Thyroid gland (tissue), 4 donors: ENCODE data around the gene CATSPER1.

Experiments used
- CTCF ChIP-seq, 6 experiments: fragments of 200-600 bp in 3 of 6; fragments of 450-650 bp in 3 of 6; sonication (generic) in 3 of 6; IDR thresholded peaks; one replicate each; pipeline ENCODE4 v1.5.1; 2016 to 2019; ENCODE audit warnings: antibody characterized with exemption in 6 of 6, mild to moderate bottlenecking in 2 of 6, inconsistent platforms in 1 of 6, moderate library complexity in 1 of 6
- POLR2A ChIP-seq, 2 donors: fragments of 450-650 bp; IDR thresholded peaks; one replicate each; pipeline ENCODE4 v1.6.1; 2017; ENCODE audit warnings: antibody characterized with exemption in 2 of 2, mild to moderate bottlenecking in 2 of 2, moderate library complexity in 1 of 2

DNA sequence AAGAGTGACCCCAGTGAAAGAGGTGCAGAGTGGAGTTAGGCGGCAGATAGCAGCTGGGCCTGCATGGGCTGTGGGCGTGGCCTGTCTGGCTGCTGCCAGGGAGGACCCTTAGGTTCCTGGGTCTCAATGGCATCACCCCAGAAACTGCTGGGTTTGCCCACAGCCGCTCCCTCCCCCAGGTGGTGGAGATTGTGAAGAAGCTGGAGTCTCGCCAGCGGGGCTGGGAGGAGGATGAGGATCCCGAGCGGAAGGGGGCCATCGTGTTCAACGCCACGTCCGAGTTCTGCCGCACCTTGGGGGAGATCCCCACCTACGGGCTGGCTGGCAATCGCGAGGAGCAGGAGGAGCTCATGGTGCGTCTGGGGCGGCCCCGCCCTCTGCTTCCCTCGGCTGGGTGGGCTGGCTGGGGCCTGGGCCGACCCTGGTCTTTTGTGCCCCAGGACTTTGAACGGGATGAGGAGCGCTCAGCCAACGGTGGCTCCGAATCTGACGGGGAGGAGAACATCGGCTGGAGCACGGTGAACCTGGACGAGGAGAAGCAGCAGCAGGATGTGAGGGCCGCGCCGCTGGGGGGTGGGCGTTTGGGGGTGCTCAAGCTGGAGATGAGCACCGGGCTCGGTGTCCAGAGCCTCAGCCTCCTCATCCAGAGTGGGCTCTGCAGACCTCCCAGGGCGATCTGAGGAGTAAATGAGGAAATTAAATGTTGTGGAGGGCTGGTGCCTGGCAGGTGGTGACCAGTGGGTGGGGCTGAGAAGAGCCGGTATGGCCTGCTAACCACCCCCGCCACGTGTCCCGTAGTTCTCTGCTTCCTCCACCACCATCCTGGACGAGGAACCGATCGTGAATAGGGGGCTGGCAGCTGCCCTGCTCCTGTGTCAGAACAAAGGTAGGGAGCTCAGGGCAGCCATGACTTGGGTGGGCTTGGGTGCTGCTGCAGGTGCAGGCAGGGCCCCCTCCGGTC is 49.8 kb downstream of the CATSPER1 start:
- TF ChIP-seq CTCF (IDR thresholded peaks at IDR 0.05) (no peak), POLR2A (IDR thresholded peaks at IDR 0.05) (no peak)
